ENCODE measurements around the gene L1CAM.

Gene L1CAM

DNA sequence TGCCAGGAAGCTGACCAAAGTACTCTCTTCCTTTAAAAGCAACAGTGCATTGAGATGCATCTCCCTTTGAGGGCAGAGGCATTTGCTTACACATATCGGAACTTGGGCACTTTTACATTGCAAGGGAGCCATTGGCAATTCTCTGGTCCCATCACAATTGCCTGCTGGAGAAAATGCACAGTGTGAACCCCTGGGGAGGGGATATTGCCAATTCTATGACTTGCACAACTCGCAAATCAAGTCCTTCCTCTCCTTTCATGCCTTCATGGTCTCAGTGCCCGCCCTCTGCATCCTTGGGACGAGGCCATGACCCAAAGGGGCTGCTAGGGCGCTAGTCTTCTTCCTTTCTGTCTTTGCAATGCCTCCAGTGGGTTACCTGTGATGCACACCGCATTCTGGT, 40.8 kb downstream of the L1CAM start:
- no peak for TF ChIP-seq Cebpa-rat (IDR thresholded peaks at IDR 0.05)
- Histone ChIP-seq H3K4me2 (no peak overlapping the region), H4K20me1 (peaks cover 7% of the 10 kb centered on the region; the same call in 1 of the 2 replicates), H3K9ac (no peak overlapping the region), H3K4me1 (0 out of 2 replicates have a peak, but pooled peaks cover 4% of the 10 kb centered on the region), H3K27ac (no peak overlapping the region), H3K27me3 (peaks cover 90% of the 10 kb centered on the region), H3K36me3 (no peaks in the 10 kb centered on the region), H3K9me3 (0 out of 2 replicates have a peak, but pooled peaks cover 5% of the 10 kb centered on the region), H3K4me3 (no peak overlapping the region)

DNA sequence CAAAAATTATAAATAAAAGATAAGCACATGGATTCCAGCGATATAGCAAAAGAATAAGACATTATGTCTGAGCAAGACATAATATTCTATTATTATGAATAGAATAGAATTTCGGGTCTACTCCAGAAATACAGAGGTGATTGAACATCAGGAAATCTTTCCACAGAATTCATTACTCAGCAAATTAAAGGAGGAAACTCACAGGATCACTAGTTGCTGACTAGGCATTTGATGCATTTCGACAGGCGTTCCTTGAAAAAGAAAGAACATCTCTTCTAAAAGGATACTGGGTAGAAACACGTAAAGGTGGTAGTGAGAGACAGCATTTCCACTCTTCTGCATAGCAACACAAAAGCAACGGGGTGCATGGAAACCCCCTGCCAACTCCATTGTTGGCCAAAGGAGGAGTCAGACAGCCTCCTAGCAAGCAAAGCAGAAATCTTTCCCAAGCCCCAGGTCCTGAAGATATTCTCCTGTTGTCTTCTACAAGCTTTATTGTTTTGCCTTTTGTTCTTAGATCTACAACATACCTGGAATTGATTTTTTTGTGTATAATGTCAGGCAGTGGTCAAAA, 41.4 kb downstream of the L1CAM start:
- Histone ChIP-seq H4K20me1 (peaks cover 7% of the 10 kb centered on the region; the same call in 1 of the 2 replicates), H3K4me1 (0 out of 2 replicates have a peak, but pooled peaks cover 4% of the 10 kb centered on the region), H3K9me3 (0 out of 2 replicates have a peak, but pooled peaks cover 5% of the 10 kb centered on the region), H3K36me3 (no peaks in the 10 kb centered on the region), H3K27ac (no peak overlapping the region), H3K9ac (no peak overlapping the region), H3K4me2 (no peak overlapping the region), H3K27me3 (peaks cover 90% of the 10 kb centered on the region), H3K4me3 (no peak overlapping the region)
- no peak for TF ChIP-seq Cebpa-rat (IDR thresholded peaks at IDR 0.05)

DNA sequence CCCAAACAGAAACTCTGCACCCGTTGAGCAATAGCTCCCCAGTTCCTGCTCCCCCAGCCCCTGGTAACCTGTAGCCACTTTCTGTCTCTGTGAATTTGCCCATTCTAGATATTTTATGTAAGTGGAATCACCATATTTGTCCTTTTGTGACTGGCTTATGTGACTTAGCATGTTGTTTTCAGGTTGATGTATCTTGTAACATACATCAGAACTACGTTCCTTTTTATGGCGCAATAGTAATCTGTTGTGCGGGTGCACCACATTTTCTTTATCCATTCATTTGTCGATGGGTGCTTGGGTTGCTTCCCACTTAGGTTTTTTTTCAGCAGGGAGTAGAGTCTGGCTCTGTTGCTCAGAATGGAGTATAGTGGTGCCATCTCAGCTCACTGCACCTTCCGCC, 49.1 kb downstream of the L1CAM start:
- H3K9me3 ChIP-seq = peaks cover 8% of the 10 kb centered on the region
- no peak overlapping the region for H3K9ac ChIP-seq
- H3K27me3 ChIP-seq = peaks cover 81% of the 10 kb centered on the region
- no peak overlapping the region for H3K4me3 ChIP-seq
- no peaks in the 10 kb centered on the region for H3K4me1 ChIP-seq
- no peak overlapping the region for H3K27ac ChIP-seq
- TF ChIP-seq Cebpa-rat (IDR thresholded peaks at IDR 0.05) = 0 out of 2 replicates have a peak, but pooled peaks have one; percentile 32
- no peak overlapping the region for H3K4me2 ChIP-seq
- H4K20me1 ChIP-seq = peaks cover 4% of the 10 kb centered on the region; the same call in 1 of the 2 replicates
- H3K36me3 ChIP-seq = no peaks in the 10 kb centered on the region

DNA sequence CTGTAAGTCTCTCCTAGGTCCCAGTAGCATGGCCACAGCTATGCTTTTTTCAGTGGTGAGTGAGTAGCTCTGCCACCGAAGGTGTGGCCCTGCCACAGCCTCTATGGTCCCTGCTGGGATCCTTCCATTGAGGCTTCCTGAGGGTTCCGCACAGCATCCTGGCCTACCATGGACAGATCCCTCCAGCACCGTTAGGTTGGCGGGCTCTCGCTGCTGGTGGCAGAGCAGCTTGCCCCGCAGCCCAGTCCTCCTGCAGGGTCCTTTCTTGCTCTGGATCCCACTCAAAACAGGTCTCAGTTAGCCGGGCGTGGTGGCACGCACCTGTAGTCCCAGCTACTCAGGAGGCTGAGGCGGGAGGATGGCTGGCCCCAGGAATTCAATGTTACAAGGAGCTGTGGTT, 53.2 kb downstream of the L1CAM start:
- H4K20me1 ChIP-seq = peaks cover 8% of the 10 kb centered on the region; the same call in 1 of the 2 replicates
- no peak overlapping the region for H3K4me2 ChIP-seq
- 0 out of 2 replicates have a peak, but pooled peaks cover 6% of the 10 kb centered on the region for H3K4me1 ChIP-seq
- H3K27ac ChIP-seq = no peak overlapping the region
- H3K9ac ChIP-seq = no peak overlapping the region
- H3K9me3 ChIP-seq = peaks cover 41% of the 10 kb centered on the region
- TF ChIP-seq Cebpa-rat (IDR thresholded peaks at IDR 0.05) = no peak
- H3K36me3 ChIP-seq = no peaks in the 10 kb centered on the region
- peaks cover 81% of the 10 kb centered on the region for H3K27me3 ChIP-seq
- H3K4me3 ChIP-seq = no peak overlapping the region

DNA sequence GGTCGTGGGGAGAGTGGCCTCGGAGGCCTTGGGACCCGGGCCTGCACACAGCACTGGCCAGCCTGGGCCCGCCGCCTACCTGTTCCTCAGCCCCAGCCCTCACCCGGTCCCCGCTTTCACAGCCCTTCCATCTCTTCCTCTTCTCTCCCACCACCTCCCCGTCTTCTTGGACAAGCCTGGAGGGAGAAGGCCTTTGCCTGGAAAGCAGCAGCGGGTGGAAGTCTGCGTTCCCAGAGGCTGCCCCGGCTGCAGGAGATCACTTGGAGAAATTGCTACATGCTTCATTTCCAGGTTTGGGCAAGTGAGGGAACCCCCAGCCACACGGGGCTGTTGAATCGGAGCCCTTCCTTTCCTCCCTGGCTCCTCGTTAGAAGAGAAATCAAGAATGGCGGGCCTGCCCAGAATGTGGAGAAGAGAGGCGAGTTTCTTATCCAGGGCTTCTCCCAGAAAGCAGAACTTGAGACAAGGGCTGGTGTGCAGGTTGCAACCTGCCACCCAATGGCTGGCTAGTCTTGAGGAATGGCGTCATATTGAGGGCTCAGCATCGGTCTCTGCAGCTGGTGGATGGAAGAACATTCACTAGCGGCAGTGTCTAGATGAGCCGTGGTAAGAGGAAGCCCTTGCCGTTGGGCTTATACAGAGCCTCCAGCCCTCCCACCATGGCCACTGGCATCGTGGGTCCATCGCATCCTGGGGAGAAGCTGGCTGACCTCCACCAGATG, 54.4 kb downstream of the L1CAM start:
- H3K4me1 ChIP-seq = 0 out of 2 replicates have a peak, but pooled peaks cover 6% of the 10 kb centered on the region
- no peaks in the 10 kb centered on the region for H3K36me3 ChIP-seq
- no peak overlapping the region for H3K4me3 ChIP-seq
- H3K9me3 ChIP-seq = peaks cover 41% of the 10 kb centered on the region
- H3K27me3 ChIP-seq = peaks cover 81% of the 10 kb centered on the region
- H3K27ac ChIP-seq = no peak overlapping the region
- no peak for TF ChIP-seq Cebpa-rat (IDR thresholded peaks at IDR 0.05)
- no peak overlapping the region for H3K9ac ChIP-seq
- H3K4me2 ChIP-seq = peak overlapping the region; percentile 52; the same call in 1 of the 2 replicates
- peaks cover 8% of the 10 kb centered on the region; the same call in 1 of the 2 replicates for H4K20me1 ChIP-seq

DNA sequence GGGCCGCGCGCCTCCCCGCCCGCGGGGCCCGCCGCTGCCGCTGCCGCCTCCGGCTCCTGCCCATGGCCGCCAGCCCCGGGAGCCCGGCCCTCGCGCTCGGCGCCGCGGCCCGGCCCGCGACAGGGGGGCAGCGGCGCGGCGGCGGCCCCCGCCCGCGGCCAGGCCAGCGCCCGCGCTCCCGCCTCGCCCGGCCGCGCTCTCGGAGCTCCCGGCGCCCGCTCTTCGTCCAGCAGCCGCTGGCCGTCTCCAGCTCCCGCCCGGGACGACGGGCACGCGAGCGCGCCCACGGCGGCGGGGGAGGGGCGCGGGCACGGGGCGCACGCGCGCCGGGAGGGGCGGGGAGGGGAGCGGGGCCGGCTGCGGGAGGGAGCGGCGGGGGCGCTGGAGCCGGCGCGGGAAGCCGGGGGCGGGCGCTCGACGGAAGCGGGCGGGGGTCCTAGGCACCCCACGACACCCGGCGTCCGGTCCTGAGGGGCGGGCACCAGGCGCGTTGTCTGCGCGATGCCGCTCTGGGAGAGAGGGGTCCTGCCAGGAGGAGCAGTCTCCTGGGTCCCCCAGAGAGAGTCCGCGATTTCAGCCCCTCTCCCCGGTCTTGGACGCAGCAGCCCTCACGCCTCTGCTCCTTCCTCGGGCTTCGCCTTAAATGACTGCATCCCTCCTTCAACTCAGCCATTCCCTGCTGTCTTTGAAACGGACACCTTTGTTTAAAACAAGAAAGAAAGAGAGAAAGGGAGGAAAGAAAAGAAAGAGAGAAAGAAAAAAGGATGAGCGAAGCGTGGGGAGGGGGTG, 55.1 kb downstream of the L1CAM start:
- Histone ChIP-seq H3K9me3 (peaks cover 41% of the 10 kb centered on the region), H3K9ac (no peak overlapping the region), H3K4me2 (peak overlapping the region; percentile 67), H3K36me3 (no peaks in the 10 kb centered on the region), H3K4me1 (0 out of 2 replicates have a peak, but pooled peaks cover 6% of the 10 kb centered on the region), H3K27me3 (peaks cover 89% of the 10 kb centered on the region), H3K27ac (no peak overlapping the region), H4K20me1 (peaks cover 8% of the 10 kb centered on the region; the same call in 1 of the 2 replicates), H3K4me3 (peak overlapping the region; percentile 67)
- TF ChIP-seq Cebpa-rat (IDR thresholded peaks at IDR 0.05) = no peak

DNA sequence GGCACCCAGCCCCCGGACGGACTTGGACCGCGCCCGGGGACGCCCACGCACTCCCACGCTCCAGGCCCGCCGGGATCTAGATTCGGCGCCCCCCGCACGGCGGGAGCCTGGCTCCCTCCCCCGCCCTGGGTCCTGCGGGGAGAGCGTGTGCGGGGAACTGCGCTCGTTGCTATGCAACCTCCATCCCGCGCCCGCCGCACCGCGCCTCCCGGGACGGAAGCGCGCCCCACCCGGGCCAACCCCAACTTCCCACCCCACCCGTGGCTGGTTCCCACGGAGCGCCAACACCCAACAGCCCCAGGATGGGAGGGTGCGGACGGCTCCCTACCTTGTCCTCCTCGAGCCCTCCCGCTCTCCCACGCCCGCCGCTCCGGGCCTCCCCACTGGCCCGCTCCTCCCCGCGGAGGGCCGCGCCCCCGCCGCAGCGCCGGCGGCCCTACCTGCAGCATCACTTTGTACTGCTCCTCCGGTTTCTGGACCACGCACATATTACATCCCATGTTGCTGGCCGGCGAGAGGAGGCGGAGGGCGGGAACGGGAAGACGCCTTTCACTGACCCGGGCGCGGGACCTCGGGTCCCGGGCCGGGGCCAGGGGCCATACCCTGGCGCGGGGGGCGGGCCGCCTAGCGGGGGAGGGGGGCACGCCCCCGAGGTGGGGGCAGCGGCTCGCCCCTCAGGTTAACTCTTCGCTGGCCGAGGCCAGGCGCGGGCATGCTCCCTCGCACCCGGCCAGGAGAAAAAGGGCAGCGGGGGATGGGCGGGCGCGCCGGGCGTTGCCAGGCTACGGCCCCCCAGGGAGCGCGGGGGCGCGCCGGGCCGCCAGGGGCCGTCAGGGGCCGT, 56.0 kb downstream of the L1CAM start, which contains the start of gene PDZD4:
PDZD4 (minus strand) TSS at position 746 of the 841 bp plus-strand sequence; CDS start at position 500, 246 bp downstream.
- Histone ChIP-seq H4K20me1 (peaks cover 8% of the 10 kb centered on the region; the same call in 1 of the 2 replicates), H3K9me3 (peaks cover 41% of the 10 kb centered on the region), H3K4me3 (peak within 1 kb of the TSS; percentile 67), H3K4me1 (0 out of 2 replicates have a peak, but pooled peaks cover 6% of the 10 kb centered on the region), H3K9ac (no peak within 1 kb of the TSS), H3K27ac (no peak within 1 kb of the TSS), H3K36me3 (no peaks in the 10 kb centered on the region), H3K4me2 (peak within 1 kb of the TSS; percentile 67), H3K27me3 (peaks cover 95% of the 10 kb centered on the region)
- TF ChIP-seq Cebpa-rat (IDR thresholded peaks at IDR 0.05) = no peak

DNA sequence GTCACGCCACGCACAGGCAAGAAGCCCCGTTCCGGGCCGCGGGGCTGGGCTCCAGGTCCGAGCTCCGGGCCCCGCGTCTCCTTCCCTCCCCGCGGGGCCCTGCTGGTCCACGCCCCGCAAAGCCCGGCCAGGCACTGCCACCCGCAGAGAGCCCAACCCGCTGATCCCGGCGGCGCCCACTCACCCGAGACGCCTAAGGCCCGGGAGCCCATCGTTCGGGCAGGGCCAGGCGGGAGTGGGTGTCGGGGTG, 56.5 kb downstream of the L1CAM start:
- H3K4me3 ChIP-seq = peak overlapping the region; percentile 67
- H3K27me3 ChIP-seq = peaks cover 93% of the 10 kb centered on the region
- TF ChIP-seq Cebpa-rat (IDR thresholded peaks at IDR 0.05) = no peak
- H3K9me3 ChIP-seq = peaks cover 41% of the 10 kb centered on the region
- peaks cover 8% of the 10 kb centered on the region; the same call in 1 of the 2 replicates for H4K20me1 ChIP-seq
- peak overlapping the region; percentile 67 for H3K4me2 ChIP-seq
- 0 out of 2 replicates have a peak, but pooled peaks cover 6% of the 10 kb centered on the region for H3K4me1 ChIP-seq
- no peak overlapping the region for H3K27ac ChIP-seq
- no peaks in the 10 kb centered on the region for H3K36me3 ChIP-seq
- H3K9ac ChIP-seq = no peak overlapping the region

Measured in BLaER1 (cell line).